HL-60 (cell line): Measurements from ENCODE around the gene SLC25A11.

Source experiments
- CTCF ChIP-seq: IDR thresholded peaks from one replicate; pipeline ENCODE4 v1.5.1; 2011; ENCODE audit warnings: low read length, control low read depth, inconsistent platforms; ENCODE audit not compliant: insufficient read depth
- GABPA ChIP-seq: IDR thresholded peaks from 2 replicates; pipeline ENCODE4 v1.6.1; 2012; ENCODE audit warnings: low read depth
- POLR2AphosphoS5 ChIP-seq: IDR thresholded peaks from 2 replicates; pipeline ENCODE4 v1.6.1; 2012; ENCODE audit warnings: low read depth
- REST ChIP-seq: IDR thresholded peaks from 2 replicates; pipeline ENCODE4 v1.6.1; 2012; ENCODE audit warnings: low read depth; ENCODE audit not compliant: insufficient replicate concordance
- SPI1 ChIP-seq: IDR thresholded peaks from 2 replicates; pipeline ENCODE4 v1.6.1; 2012; ENCODE audit warnings: low read depth, mild to moderate bottlenecking, borderline replicate concordance

- no peak for TF ChIP-seq REST
- TF ChIP-seq CTCF: no peak
- no peak for TF ChIP-seq POLR2AphosphoS5
- peak; percentile 83; the same call in 1 of the 2 replicates for TF ChIP-seq SPI1
- TF ChIP-seq GABPA: no peak
Measured at GRCh38 chr17:4944163-4944553, 4.3 kb upstream of the SLC25A11 start.
